Left lung (tissue), 10 donors: ENCODE measurements around the gene WFS1. TPM values are rescaled to one million over a fixed set of nuclear protein-coding genes. Genes with fewer than 3 reads are reported as not detected.

Experiments used
- ATAC-seq: fragments of 200-7000 bp; cut with Tn5 transposase; one replicate; pipeline ENCODE4 v1.9.1; 2020; ENCODE audit warnings: moderate library complexity
- DNase-seq, 4 donors: peaks; one replicate each; pipeline ENCODE4 v3.0.0-alpha.2; 2013 to 2020
- H3K27ac ChIP-seq, 2 donors: fragments of 200-600 bp; sonication (generic) in 1 of 2; one replicate each; pipeline versions ENCODE4 v1.5.0 to v1.8.0; 2020 to 2021
- H3K27me3 ChIP-seq, 2 donors: fragments of 200-600 bp; sonication (generic) in 1 of 2; one replicate each; pipeline versions ENCODE4 v1.5.0 to v1.8.0; 2020 to 2021
- H3K36me3 ChIP-seq, 2 donors: fragments of 200-600 bp; sonication (generic) in 1 of 2; one replicate each; pipeline versions ENCODE4 v1.5.0 to v1.8.0; 2020 to 2021
- H3K4me1 ChIP-seq, 2 donors: fragments of 200-600 bp; one replicate each; pipeline ENCODE4 v1.8.0; 2021
- H3K4me3 ChIP-seq, 2 donors: fragments of 200-600 bp; sonication (generic) in 1 of 2; one replicate each; pipeline versions ENCODE4 v1.5.0 to v1.8.0; 2020 to 2021; ENCODE audit warnings: mild to moderate bottlenecking in 1 of 2
- H3K9me3 ChIP-seq, 2 donors: fragments of 200-600 bp; sonication (generic) in 1 of 2; one replicate each; pipeline versions ENCODE4 v1.5.0 to v1.8.0; 2020 to 2021
- intact Hi-C, 2 donors: fragments of 100-400 bp; cut with DNase I; formaldehyde crosslinking; loops; one replicate each; pipeline versions ENCODE4 v1.11.2 to v1.14.2; 2022
- polyA plus RNA-seq, 6 donors: library from polyadenylated mRNA; unstranded; fragments of 120-200 nt; gene quantifications; one replicate each; pipeline ENCODE4 v1.2.1, GENCODE V29; 2013; ENCODE audit not compliant: insufficient read length in 6 of 6
- total RNA-seq, 2 donors: library from RNA; stranded (reverse); fragmentation: NEBNext Ultra II Directional; extraction: Animal tissue kit (Norgen Biotek cat#: 25700); gene quantifications; one replicate each; pipeline ENCODE4 v1.2.1, GENCODE V29; 2021
- TF ChIP-seq, protein P1 (sequence below), 2 donors: fragments of 200-600 bp; sonication (generic) in 1 of 2; IDR thresholded peaks; one replicate each; pipeline versions ENCODE4 v1.5.0 to v1.8.0; 2021; ENCODE audit warnings: antibody characterized with exemption in 2 of 2
- donor health status: DM: no; HTN: yes; CAD: no.
- donor health status: DM: no; HTN: no; CAD: no.

Gene WFS1
- total and polyA plus RNA-seq, 8 donors = 33.8 to 103 (median 39.9) TPM

DNA sequence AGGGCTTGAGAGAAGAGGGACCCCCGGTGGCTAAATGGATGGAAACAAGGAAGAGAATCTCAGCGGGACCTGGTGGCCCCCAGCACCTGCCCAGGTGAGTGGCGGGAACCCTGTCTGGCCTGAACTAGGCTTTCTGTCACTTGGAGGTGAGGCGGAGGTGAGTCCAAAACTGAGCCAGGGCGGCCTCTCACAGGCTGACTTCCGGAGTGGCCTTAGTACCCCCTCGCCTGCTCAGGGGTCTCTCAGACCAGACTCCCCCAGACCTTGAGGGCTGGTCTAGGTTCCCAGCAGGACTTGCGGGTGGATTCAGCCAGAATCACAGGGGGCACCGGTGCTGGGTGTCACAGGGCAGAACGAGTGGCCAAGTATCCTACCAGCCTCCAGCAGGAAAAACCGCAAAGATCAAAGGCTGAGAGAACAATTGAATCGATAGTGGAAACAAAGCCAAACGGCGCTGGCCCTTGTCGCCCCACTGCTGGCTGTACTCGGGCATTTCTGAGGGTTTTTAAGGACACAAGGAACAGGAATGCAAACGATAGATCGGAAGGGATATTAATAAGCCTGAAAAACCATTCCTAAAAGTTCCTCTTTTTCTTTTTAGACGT, 67.8 kb downstream of the WFS1 start:
- ATAC-seq = no peak
- TF ChIP-seq, protein P1, sequence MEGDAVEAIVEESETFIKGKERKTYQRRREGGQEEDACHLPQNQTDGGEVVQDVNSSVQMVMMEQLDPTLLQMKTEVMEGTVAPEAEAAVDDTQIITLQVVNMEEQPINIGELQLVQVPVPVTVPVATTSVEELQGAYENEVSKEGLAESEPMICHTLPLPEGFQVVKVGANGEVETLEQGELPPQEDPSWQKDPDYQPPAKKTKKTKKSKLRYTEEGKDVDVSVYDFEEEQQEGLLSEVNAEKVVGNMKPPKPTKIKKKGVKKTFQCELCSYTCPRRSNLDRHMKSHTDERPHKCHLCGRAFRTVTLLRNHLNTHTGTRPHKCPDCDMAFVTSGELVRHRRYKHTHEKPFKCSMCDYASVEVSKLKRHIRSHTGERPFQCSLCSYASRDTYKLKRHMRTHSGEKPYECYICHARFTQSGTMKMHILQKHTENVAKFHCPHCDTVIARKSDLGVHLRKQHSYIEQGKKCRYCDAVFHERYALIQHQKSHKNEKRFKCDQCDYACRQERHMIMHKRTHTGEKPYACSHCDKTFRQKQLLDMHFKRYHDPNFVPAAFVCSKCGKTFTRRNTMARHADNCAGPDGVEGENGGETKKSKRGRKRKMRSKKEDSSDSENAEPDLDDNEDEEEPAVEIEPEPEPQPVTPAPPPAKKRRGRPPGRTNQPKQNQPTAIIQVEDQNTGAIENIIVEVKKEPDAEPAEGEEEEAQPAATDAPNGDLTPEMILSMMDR (IDR thresholded peaks at IDR 0.05) = no peak
- Histone ChIP-seq H3K4me3 (no peak overlapping the region), H3K27me3 (peaks cover 0 to 73% of the 10 kb centered on the region in 2 donors), H3K27ac (no peak overlapping the region), H3K36me3 (no peaks in the 10 kb centered on the region), H3K4me1 (peaks cover 0 to 12% of the 10 kb centered on the region in 2 donors), H3K9me3 (no peaks in the 10 kb centered on the region)
- intact Hi-C loops = no loop called here
- DNase-seq = no peak

DNA sequence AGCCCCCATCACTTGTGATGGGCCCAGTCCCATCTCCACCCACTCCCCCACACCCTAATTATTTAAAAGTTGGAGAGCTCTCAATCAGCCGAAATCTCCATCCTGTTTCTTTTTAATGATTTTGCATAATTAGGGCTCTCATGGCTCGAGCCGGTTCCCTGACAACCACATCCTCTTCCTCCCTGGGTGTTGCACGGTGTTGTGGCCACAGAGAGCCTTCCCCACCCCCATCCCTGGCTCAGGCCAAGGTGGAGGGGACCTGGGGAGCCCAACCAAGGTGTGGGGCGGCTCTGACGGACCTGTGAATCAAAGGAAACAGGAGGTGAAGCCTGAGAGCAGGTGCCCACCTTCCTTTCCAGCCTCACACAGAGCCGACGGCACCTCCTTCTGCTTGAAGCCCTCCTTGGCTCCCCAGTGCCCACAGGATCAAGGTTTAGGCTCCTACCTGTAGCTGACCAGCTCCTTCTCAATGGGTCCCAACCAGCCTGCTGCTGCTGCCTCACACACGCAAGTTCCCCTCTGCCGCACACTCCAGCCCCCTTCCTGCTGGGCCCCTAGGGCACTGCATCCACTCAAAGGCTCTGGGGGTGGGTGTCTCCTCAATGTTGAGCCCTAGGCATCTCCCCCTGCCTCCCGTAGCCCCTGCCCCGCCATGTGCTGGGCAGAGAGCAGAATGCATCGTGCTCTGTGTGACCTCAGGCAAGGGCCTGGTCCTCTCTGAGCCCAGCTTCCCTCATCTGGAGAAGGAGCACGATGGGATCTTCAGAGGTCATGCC, 68.7 kb downstream of the WFS1 start:
- intact Hi-C loops = no loop called here
- H3K9me3 ChIP-seq = no peaks in the 10 kb centered on the region
- H3K27me3 ChIP-seq = peaks cover 0 to 65% of the 10 kb centered on the region in 2 donors
- H3K4me3 ChIP-seq = no peak overlapping the region
- no peak overlapping the region for H3K27ac ChIP-seq
- DNase-seq (no peak), ATAC-seq (no peak)
- H3K36me3 ChIP-seq = no peaks in the 10 kb centered on the region
- H3K4me1 ChIP-seq = peaks cover 0 to 12% of the 10 kb centered on the region in 2 donors
- TF ChIP-seq, protein P1 (IDR thresholded peaks at IDR 0.05) = no peak

DNA sequence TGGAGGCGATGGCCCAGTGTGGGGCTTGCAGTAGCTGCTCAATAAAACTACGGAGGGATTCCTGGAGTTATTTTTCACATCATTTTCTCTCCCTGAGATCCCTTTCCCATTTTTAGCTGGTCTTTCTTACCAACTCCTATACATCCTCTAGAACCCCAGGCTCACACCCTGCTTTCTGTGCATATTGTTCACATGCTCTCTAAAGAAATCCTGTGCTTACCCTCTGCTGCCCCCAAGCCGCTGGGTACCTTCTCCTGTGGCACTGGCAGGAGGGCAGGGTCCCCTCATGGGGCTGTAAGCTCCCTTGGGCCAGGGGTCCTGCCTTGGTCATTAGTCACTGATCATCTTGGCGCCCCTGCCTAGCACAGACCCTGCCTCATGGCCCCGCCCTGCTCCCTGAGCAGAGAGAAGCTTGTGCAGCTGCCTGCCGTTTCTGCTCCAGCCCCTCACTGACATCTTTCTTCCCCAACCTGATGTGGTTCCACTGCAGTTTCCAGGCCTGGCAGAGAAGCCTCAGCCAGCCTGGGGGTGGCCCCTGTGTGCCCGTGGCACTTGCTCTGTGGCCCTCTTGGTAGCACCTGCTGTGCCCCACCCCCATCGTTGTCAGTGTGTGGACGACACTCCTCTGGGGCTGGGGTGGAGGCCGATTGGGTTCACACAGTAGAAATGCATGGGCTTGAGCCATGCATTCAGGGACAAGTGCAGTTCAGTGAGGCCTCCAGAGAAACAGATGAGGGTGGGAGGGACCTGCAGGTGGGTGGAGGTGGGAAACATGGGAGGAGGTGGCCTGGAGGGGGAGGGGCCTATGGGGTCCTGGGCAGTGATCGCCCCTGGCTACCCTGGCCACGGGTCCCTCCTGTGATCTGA, 69.5 kb downstream of the WFS1 start:
- no peak for ATAC-seq
- peak in 1 of 4 donors; percentile 53 for DNase-seq

DNA sequence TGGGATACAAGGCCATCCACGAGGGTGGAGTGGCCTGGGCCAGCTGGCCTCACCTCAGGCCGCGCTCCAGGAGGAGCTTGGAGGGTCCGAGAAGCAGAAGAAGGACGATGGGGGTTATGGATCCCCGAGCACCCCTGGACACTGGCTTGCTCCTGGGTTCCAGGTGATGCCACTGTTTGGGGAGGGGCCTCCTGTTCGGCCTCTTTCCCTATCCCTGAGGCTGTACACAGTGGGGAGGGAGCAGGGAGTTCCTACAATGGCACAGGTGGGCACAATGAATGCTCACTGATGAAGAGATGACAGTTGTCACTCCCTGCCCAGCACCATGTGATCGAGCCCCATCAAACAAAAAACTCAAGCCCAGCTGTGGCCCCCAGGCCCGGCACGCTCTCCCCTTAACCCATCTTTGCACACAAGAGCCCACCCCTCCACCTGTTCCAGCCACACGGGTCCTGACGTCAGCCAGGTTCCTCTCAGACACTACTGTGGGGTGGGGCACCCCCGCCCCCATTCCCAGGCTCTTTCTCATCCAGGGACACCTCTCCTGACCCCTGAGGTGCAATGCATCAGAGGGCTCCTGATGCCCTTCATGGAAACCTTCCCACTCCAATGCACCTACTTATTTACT, 70.3 kb downstream of the WFS1 start:
- no peak for ATAC-seq
- H3K36me3 ChIP-seq = no peaks in the 10 kb centered on the region
- peaks cover 0 to 55% of the 10 kb centered on the region in 2 donors for H3K27me3 ChIP-seq
- no peaks in the 10 kb centered on the region for H3K9me3 ChIP-seq
- H3K4me1 ChIP-seq = peaks cover 0 to 12% of the 10 kb centered on the region in 2 donors
- no peak overlapping the region for H3K4me3 ChIP-seq
- intact Hi-C loops = no loop called here
- TF ChIP-seq, protein P1 (IDR thresholded peaks at IDR 0.05) = no peak
- peak in 1 of 4 donors; percentile 63 for DNase-seq
- H3K27ac ChIP-seq = no peak overlapping the region

More for the DNA sequence above, 69.5 kb downstream of the WFS1 start:
- Histone ChIP-seq H3K9me3 (no peaks in the 10 kb centered on the region), H3K27ac (no peak overlapping the region), H3K27me3 (peaks cover 0 to 62% of the 10 kb centered on the region in 2 donors), H3K4me3 (no peak overlapping the region), H3K4me1 (peaks cover 0 to 12% of the 10 kb centered on the region in 2 donors), H3K36me3 (no peaks in the 10 kb centered on the region)
- TF ChIP-seq, protein P1 (IDR thresholded peaks at IDR 0.05) = no peak
- intact Hi-C loops = no loop called here
